CD14-positive monocyte (primary cell): ENCODE data around the gene APOL2. TPM values are rescaled to one million over a fixed set of nuclear protein-coding genes. Genes with fewer than 3 reads are reported as not detected.

Experiments used
- DNase-seq, 3 donors: peaks; one replicate each; pipeline ENCODE4 v3.0.0-alpha.2; 2011 to 2022
- H2AFZ ChIP-seq: 2 replicates; pipeline ENCODE4 v1.6.0; 2012; ENCODE audit warnings: mild to moderate bottlenecking, low read depth, low read length, inconsistent platforms; ENCODE audit not compliant: insufficient read depth, poor library complexity, severe bottlenecking
- H3K27ac ChIP-seq, 2 donors: 1 replicate in 1 of 2; 2 replicates in 1 of 2; pipeline ENCODE4 v1.5.1; 2012 to 2013; ENCODE audit warnings: low read length in 2 of 2, control low read depth in 1 of 2, inconsistent platforms in 1 of 2, low read depth in 1 of 2, mild to moderate bottlenecking in 1 of 2
- H3K27me3 ChIP-seq, 2 donors: one replicate each; pipeline versions ENCODE4 v1.6.0 to v1.6.1; 2011 to 2013; ENCODE audit warnings: low read length in 2 of 2; ENCODE audit not compliant: control insufficient read depth in 2 of 2, insufficient read depth in 2 of 2
- H3K36me3 ChIP-seq, 2 donors: replicated peaks in 1 of 2; 1 replicate in 1 of 2; 2 replicates in 1 of 2; pipeline versions ENCODE4 v1.5.1 to v1.6.1; 2012 to 2013; ENCODE audit warnings: low read length in 2 of 2, control low read depth in 1 of 2, inconsistent platforms in 1 of 2, mild to moderate bottlenecking in 1 of 2; ENCODE audit not compliant: insufficient read depth in 2 of 2, control insufficient read depth in 1 of 2
- H3K4me1 ChIP-seq, 2 donors: 1 replicate in 1 of 2; 2 replicates in 1 of 2; pipeline versions ENCODE4 v1.5.1 to v1.6.1; 2012 to 2013; ENCODE audit warnings: low read length in 2 of 2, control low read depth in 1 of 2, inconsistent platforms in 1 of 2, mild to moderate bottlenecking in 1 of 2, moderate library complexity in 1 of 2; ENCODE audit not compliant: insufficient read depth in 2 of 2, control insufficient read depth in 1 of 2
- H3K4me2 ChIP-seq: replicated peaks from 2 replicates; pipeline ENCODE3; 2012; ENCODE audit warnings: low read length, moderate library complexity, mild to moderate bottlenecking; ENCODE audit not compliant: poor library complexity, severe bottlenecking; ENCODE audit errors: extremely low read depth
- H3K4me3 ChIP-seq, 3 experiments: fragments of 200-600 bp in 1 of 3; sonication (generic) in 1 of 3; replicated peaks in 1 of 3; 1 replicate in 2 of 3; 2 replicates in 1 of 3; pipeline ENCODE4 v1.5.1; 2011 to 2013; ENCODE audit warnings: low read length in 3 of 3, mild to moderate bottlenecking in 3 of 3, control low read depth in 2 of 3, low read depth in 2 of 3, inconsistent platforms in 1 of 3, moderate library complexity in 1 of 3
- H3K79me2 ChIP-seq: 2 replicates; pipeline ENCODE4 v1.6.0; 2012; ENCODE audit warnings: mild to moderate bottlenecking, control low read depth, inconsistent platforms, low read length, moderate library complexity; ENCODE audit not compliant: insufficient read depth
- H3K9ac ChIP-seq: 2 replicates; pipeline ENCODE4 v1.6.0; 2017; ENCODE audit warnings: low read length, mild to moderate bottlenecking; ENCODE audit not compliant: insufficient read depth, poor library complexity, severe bottlenecking
- H3K9me3 ChIP-seq, 2 donors: replicated peaks in 1 of 2; 1 replicate in 1 of 2; 2 replicates in 1 of 2; pipeline versions ENCODE4 v1.5.1 to v1.6.1; 2012 to 2013; ENCODE audit warnings: low read length in 2 of 2, control low read depth in 1 of 2; ENCODE audit not compliant: control insufficient read depth in 1 of 2, insufficient read depth in 1 of 2
- H4K20me1 ChIP-seq: 2 replicates; pipeline ENCODE4 v1.6.0; 2012; ENCODE audit warnings: mild to moderate bottlenecking, low read length, control low read depth, moderate library complexity; ENCODE audit not compliant: insufficient read depth
- H3K27ac Mint-ChIP-seq, 7 donors: one replicate each; pipeline ENCODE4 v1.8.0; 2020; ENCODE audit warnings: mild to moderate bottlenecking in 7 of 7, mixed read lengths in 7 of 7, moderate library complexity in 6 of 7, inconsistent platforms in 2 of 7
- H3K27me3 Mint-ChIP-seq, 3 donors: one replicate each; pipeline ENCODE4 v1.8.0; 2021 to 2022; ENCODE audit warnings: low read depth in 3 of 3, mild to moderate bottlenecking in 3 of 3, mixed read lengths in 3 of 3, moderate library complexity in 3 of 3, inconsistent platforms in 1 of 3
- H3K36me3 Mint-ChIP-seq, 2 donors: one replicate each; pipeline ENCODE4 v1.8.0; 2020; ENCODE audit warnings: mixed read lengths in 2 of 2, inconsistent platforms in 1 of 2, mild to moderate bottlenecking in 1 of 2
- H3K4me1 Mint-ChIP-seq: one replicate; pipeline ENCODE4 v1.8.0; 2020; ENCODE audit warnings: mild to moderate bottlenecking, mixed read lengths
- H3K4me3 Mint-ChIP-seq, 2 donors: one replicate each; pipeline ENCODE4 v1.8.0; 2020; ENCODE audit warnings: mild to moderate bottlenecking in 2 of 2, mixed read lengths in 2 of 2, moderate library complexity in 1 of 2
- H3K9me3 Mint-ChIP-seq, 7 donors: one replicate each; pipeline ENCODE4 v1.8.0; 2020 to 2022; ENCODE audit warnings: mixed read lengths in 7 of 7, mild to moderate bottlenecking in 6 of 7, moderate library complexity in 6 of 7, inconsistent platforms in 2 of 7
- CTCF ChIP-seq: fragments of 200-600 bp; IDR thresholded peaks from one replicate; pipeline ENCODE4 v1.8.0; 2022; ENCODE audit warnings: antibody characterized with exemption, mild to moderate bottlenecking
- WGBS: methylation state at CpG from one replicate; pipeline ENCODE4 v1.1.5; 2013; ENCODE audit warnings: missing lambda C conversion rate; ENCODE audit not compliant: insufficient coverage; 5-methylcytosine and 5-hydroxymethylcytosine counted together
- intact Hi-C, 2 donors: fragments of 100-400 bp; cut with micrococcal nuclease; formaldehyde crosslinking; loops; one replicate each; pipeline versions ENCODE4 v1.15.0 to v1.15.1; 2023
- polyA plus RNA-seq, 3 donors: library from polyadenylated mRNA; depleted of rRNA in 1 of 3; unstranded in 2 of 3; stranded (reverse) in 1 of 3; fragments of 300-500 nt in 2 of 3; fragments of >200 nt in 1 of 3; fragmentation: Illumina TruSeq in 2 of 3; gene quantifications; 1 replicate in 2 of 3; 2 replicates in 1 of 3; pipeline ENCODE4 v1.2.3, GENCODE V29; 2012 to 2021

APOL2 gene
- polyA plus RNA-seq, 3 donors = 12.6 to 47.0 (median 13.2) TPM

GRCh38 chr22:36258701-36259614, 19.6 kb upstream of the APOL2 start:
- peak overlapping the region in 1 of 2 donors; percentile 39 for H3K4me3 Mint-ChIP-seq
- Histone ChIP-seq H4K20me1 (no peaks in the 10 kb centered on the region), H3K4me1 (peaks cover 17 to 28% of the 10 kb centered on the region in 2 donors), H3K36me3 (peaks cover 2 to 46% of the 10 kb centered on the region in 2 donors), H3K4me2 (peak overlapping the region; percentile 11), H3K27ac (peak overlapping the region in 1 of 2 donors; percentile 6), H3K9ac (no peak overlapping the region), H3K79me2 (no peaks in the 10 kb centered on the region), H3K9me3 (no peaks in the 10 kb centered on the region), H3K4me3 (no peak overlapping the region), H3K27me3 (no peaks in the 10 kb centered on the region), H2AFZ (no peak overlapping the region)
- no peaks in the 10 kb centered on the region for H3K27me3 Mint-ChIP-seq
- WGBS = 81% methylated on average over 6 of the region's 16 CpGs
- no peak for TF ChIP-seq CTCF
- peaks cover 42% of the 10 kb centered on the region for H3K4me1 Mint-ChIP-seq
- peak in 2 of 3 donors; percentile 14 to 26 for DNase-seq
- peaks cover 67 to 68% of the 10 kb centered on the region in 2 donors for H3K36me3 Mint-ChIP-seq
- peak overlapping the region; percentile 33 to 76 (median 57) for H3K27ac Mint-ChIP-seq
- intact Hi-C loops = no loop called here
- H3K9me3 Mint-ChIP-seq = peaks cover 0 to 1% (median 0%) of the 10 kb centered on the region in 7 donors

GRCh38 chr22:36257948-36258670, 18.8 kb upstream of the APOL2 start:
- no peak for TF ChIP-seq CTCF
- Histone ChIP-seq H3K27me3 (no peaks in the 10 kb centered on the region), H3K79me2 (no peaks in the 10 kb centered on the region), H2AFZ (no peak overlapping the region), H3K27ac (no peak overlapping the region), H3K9ac (no peak overlapping the region), H3K36me3 (peaks cover 2 to 37% of the 10 kb centered on the region in 2 donors), H3K4me3 (no peak overlapping the region), H4K20me1 (no peaks in the 10 kb centered on the region), H3K4me1 (peaks cover 25 to 33% of the 10 kb centered on the region in 2 donors), H3K9me3 (no peaks in the 10 kb centered on the region), H3K4me2 (no peak overlapping the region)
- peaks cover 0 to 1% (median 0%) of the 10 kb centered on the region in 7 donors for H3K9me3 Mint-ChIP-seq
- H3K36me3 Mint-ChIP-seq = peaks cover 58 to 60% of the 10 kb centered on the region in 2 donors
- no peak overlapping the region for H3K4me3 Mint-ChIP-seq
- peak overlapping the region in 3 of 7 donors; percentile 2 to 64 (median 31) for H3K27ac Mint-ChIP-seq
- H3K27me3 Mint-ChIP-seq = no peaks in the 10 kb centered on the region
- WGBS = 95% methylated on average over 11 of the region's 13 CpGs
- H3K4me1 Mint-ChIP-seq = peaks cover 43% of the 10 kb centered on the region
- intact Hi-C loops = no loop called here
- DNase-seq = no peak
